ENCODE results near the gene SERINC1. TPM values are rescaled to one million over a fixed set of nuclear protein-coding genes. Genes with fewer than 3 reads are reported as not detected.

The SERINC1 gene
- total and polyA plus RNA-seq, 2 of the 4 experiments (the other 2 are of a cell fraction), result 79.8 to 123 TPM

- in situ Hi-C loops (cut with MboI; ENCODE audit: low sequenced_read_pairs) (no loop called here), dilution Hi-C loops (cut with HindIII; ENCODE audit: low sequenced_read_pairs, unreplicated experiment) (no loop called here), intact Hi-C loops (cut with micrococcal nuclease) (loop anchor here (1.0 kb wide), 1 partner anchor 54 kb away; no protein-coding TSS in a partner anchor)
- H3K9me3 ChIP-seq (ENCODE audit: control insufficient read depth, insufficient read depth, low read length), result no peaks in the 10 kb centered on the region
- H3K4me3 ChIP-seq (ENCODE audit: insufficient read depth, low read depth, low read length), result no peak overlapping the region
- no peak overlapping the region for H3K27ac ChIP-seq (ENCODE audit: insufficient read depth, low read length)
- H3K23ac ChIP-seq (ENCODE audit: low read depth, low read length), result no peak overlapping the region
- POLR2A ChIA-PET (ENCODE audit: unreplicated experiment), result no interaction called here
- no peaks in the 10 kb centered on the region for H3K9me1 ChIP-seq (ENCODE audit: insufficient read depth, low read length)
- no peaks in the 10 kb centered on the region for H3K27me3 ChIP-seq (ENCODE audit: control insufficient read depth, insufficient read depth, low read length)
- no peak overlapping the region for H3K4ac ChIP-seq (ENCODE audit: low read depth, low read length)
- no peak overlapping the region for H2AK5ac ChIP-seq (ENCODE audit: low read depth, low read length)
- H3K4me2 ChIP-seq (ENCODE audit: low read depth, low read length), result no peak overlapping the region
- H3K36me3 ChIP-seq (ENCODE audit: control insufficient read depth, insufficient read depth, low read length), result no peaks in the 10 kb centered on the region
- no peak overlapping the region for H3K56ac ChIP-seq (ENCODE audit: extremely low read depth, insufficient read depth, low read length)
- H3K9ac ChIP-seq (ENCODE audit: low read depth, low read length), result no peak overlapping the region
- no peaks in the 10 kb centered on the region for H4K20me1 ChIP-seq (ENCODE audit: insufficient read depth, low read length)
- no TSS peak for BruUV-seq (replicated peaks)
- H2BK15ac ChIP-seq (ENCODE audit: low read depth, low read length), result no peak overlapping the region
- TF ChIP-seq FOS (IDR thresholded peaks at IDR 0.05; ENCODE audit: low read depth, low read length) (no peak), SMC3 (IDR thresholded peaks at IDR 0.05; ENCODE audit: low read depth, low read length) (0 out of 2 replicates have a peak, but pooled peaks have one; percentile 4), POLR2A (IDR thresholded peaks at IDR 0.05; ENCODE audit: low read depth, low read length) (no peak), MAFK (IDR thresholded peaks at IDR 0.05; ENCODE audit: low read depth, low read length) (no peak), ELK1 (IDR thresholded peaks at IDR 0.05; ENCODE audit: borderline replicate concordance, low read depth, low read length) (no peak), RFX5 (IDR thresholded peaks at IDR 0.05; ENCODE audit: low read depth, low read length) (no peak), RAD21 (IDR thresholded peaks at IDR 0.05; ENCODE audit: low read length) (peak; percentile 67), MAZ (IDR thresholded peaks at IDR 0.05; ENCODE audit: borderline replicate concordance, low read depth, low read length) (no peak), CHD1 (IDR thresholded peaks at IDR 0.05; ENCODE audit: low read depth, low read length) (no peak), CEBPB (IDR thresholded peaks at IDR 0.05; ENCODE audit: low read depth, low read length) (no peak), RCOR1 (IDR thresholded peaks at IDR 0.05; ENCODE audit: insufficient replicate concordance, low read length) (no peak), MXI1 (IDR thresholded peaks at IDR 0.05; ENCODE audit: borderline replicate concordance, low read depth, low read length) (no peak), CTCF (conservative IDR thresholded peaks at IDR 0.05; ENCODE audit: low read depth, low read length) (peak; percentile 62), NFE2L2 (IDR thresholded peaks at IDR 0.05; ENCODE audit: low read depth, low read length) (no peak), USF2 (IDR thresholded peaks at IDR 0.05; ENCODE audit: low read depth, low read length) (no peak)
- H3K18ac ChIP-seq (ENCODE audit: low read depth, low read length), result no peak overlapping the region
- H4K5ac ChIP-seq (ENCODE audit: low read depth, low read length), result no peak overlapping the region
- peak; percentile 33 for DNase-seq
- no peak overlapping the region for H4K91ac ChIP-seq (ENCODE audit: insufficient read depth, low read depth, low read length)
- CTCF ChIA-PET, result no interaction called here
- peaks cover 0 to 3% of the 10 kb centered on the region in 2 experiments; a peak in 2 of 4 replicates for H3K79me1 ChIP-seq (ENCODE audit: low read depth in 1 of 2, low read length in 2 of 2)
- no peak overlapping the region for H2BK5ac ChIP-seq (ENCODE audit: low read depth, low read length, poor library complexity, severe bottlenecking)
- no peak overlapping the region for H2BK120ac ChIP-seq (ENCODE audit: low read depth, low read length)
- no peak overlapping the region for H2AFZ ChIP-seq (replicated peaks; ENCODE audit: low read length, poor library complexity)
- ATAC-seq (ENCODE audit: low read depth), result no peak
- H2BK20ac ChIP-seq (ENCODE audit: low read depth, low read length), result no peak overlapping the region
- no peak overlapping the region for H2AK9ac ChIP-seq (replicated peaks; ENCODE audit: low read depth, low read length, poor library complexity)
- no peaks in the 10 kb centered on the region for H3K4me1 ChIP-seq (ENCODE audit: control insufficient read depth, insufficient read depth, low read length)
- H4K8ac ChIP-seq (ENCODE audit: low read depth in 2 of 2, low read length in 2 of 2), result no peak overlapping the region
- H3K14ac ChIP-seq (replicated peaks; ENCODE audit: low read depth, low read length), result no peak overlapping the region
Observed at GRCh38 chr6:122476131-122476530, 4.5 kb upstream of the SERINC1 start.
